Head of caudate nucleus (tissue), 42 donors: ENCODE data around the gene MBIP.
A peak's percentile ranks its signal among the peaks of the same experiment; 100 is the strongest.

ENCODE experiments used
- DNase-seq, 42 donors: peaks; one replicate each; pipeline versions ENCODE4 v3.0.0 to v3.0.0-alpha.2; 2020 to 2021; ENCODE audit warnings: mixed read lengths in 7 of 42
- intact Hi-C: fragments of 100-400 bp; cut with DNase I; formaldehyde crosslinking; loops from one replicate; pipeline ENCODE4 v1.15.0; 2022

Gene MBIP

GRCh38 chr14:36315159-36315853 lies 5.1 kb downstream of the MBIP start:
- intact Hi-C loops, result no loop called here
- no peak for DNase-seq

- intact Hi-C loops, result no loop called here
- no peak for DNase-seq
Measured at GRCh38 chr14:36313898-36314297, 6.5 kb downstream of the MBIP start.

GRCh38 chr14:36313206-36313605 lies 7.2 kb downstream of the MBIP start:
- intact Hi-C loops, result no loop called here
- no peak for DNase-seq

GRCh38 chr14:36306836-36307235 lies 13.6 kb downstream of the MBIP start:
- DNase-seq, result no peak
- intact Hi-C loops, result no loop called here

- intact Hi-C loops, result no loop called here
- DNase-seq, result no peak
Measured at GRCh38 chr14:36304895-36305294, 15.5 kb downstream of the MBIP start.

GRCh38 chr14:36303960-36304359 lies 16.5 kb downstream of the MBIP start:
- intact Hi-C loops, result no loop called here
- no peak for DNase-seq

- intact Hi-C loops, result no loop called here
- no peak for DNase-seq
Measured at GRCh38 chr14:36302823-36303222, 17.6 kb downstream of the MBIP start.

GRCh38 chr14:36301159-36301558 lies 19.3 kb downstream of the MBIP start:
- intact Hi-C loops, result no loop called here
- peak in 2 of 42 donors; percentile 19 to 42 for DNase-seq

- no peak for DNase-seq
Measured at GRCh38 chr14:36300337-36300736, 20.1 kb downstream of the MBIP start.

GRCh38 chr14:36295642-36296627 lies 24.5 kb downstream of the MBIP start:
- no peak for DNase-seq
- intact Hi-C loops, result no loop called here

More at GRCh38 chr14:36300337-36300736, 20.1 kb downstream of the MBIP start:
- intact Hi-C loops, result no loop called here

GRCh38 chr14:36294543-36294942 lies 25.9 kb downstream of the MBIP start:
- DNase-seq, result no peak
- intact Hi-C loops, result no loop called here

- DNase-seq, result no peak
- intact Hi-C loops, result no loop called here
Measured at GRCh38 chr14:36293824-36294223, 26.6 kb downstream of the MBIP start.

- intact Hi-C loops, result no loop called here
- DNase-seq, result no peak
Measured at GRCh38 chr14:36289954-36290353, 30.5 kb downstream of the MBIP start.

GRCh38 chr14:36288496-36288895 lies 31.9 kb downstream of the MBIP start:
- DNase-seq, result no peak
- intact Hi-C loops, result no loop called here

- intact Hi-C loops, result no loop called here
Measured at GRCh38 chr14:36284971-36285595, 35.4 kb downstream of the MBIP start.

GRCh38 chr14:36281309-36281708 lies 39.1 kb downstream of the MBIP start:
- DNase-seq, result no peak
- intact Hi-C loops, result no loop called here

More at GRCh38 chr14:36284971-36285595, 35.4 kb downstream of the MBIP start:
- DNase-seq, result no peak

GRCh38 chr14:36279306-36280190 lies 40.9 kb downstream of the MBIP start:
- DNase-seq, result no peak
- intact Hi-C loops, result no loop called here

- intact Hi-C loops, result no loop called here
- no peak for DNase-seq
Measured at GRCh38 chr14:36275741-36276140, 44.7 kb downstream of the MBIP start.
